Stimulated activated CD8-positive, alpha-beta memory T cell treated with anti-CD3 and anti-CD28 coated beads, Interleukin-4, amount 100 ng/mL, for 4 hours (primary cell): ENCODE results near the gene CD48.

Experiments
- DNase-seq, 2 donors: peaks; one replicate each; pipeline ENCODE4 v3.0.0-alpha.2; 2020; ENCODE audit warnings: low read depth in 2 of 2, low spot score in 1 of 2

CD48 gene

GRCh38 chr1:160680399-160680798, 31.2 kb downstream of the CD48 start:
- DNase-seq: no peak

- DNase-seq: no peak
Measured at GRCh38 chr1:160679893-160680292, 31.7 kb downstream of the CD48 start.

- no peak for DNase-seq
Measured at GRCh38 chr1:160676869-160677597, 34.6 kb downstream of the CD48 start.

- peak; percentile 40 to 57 for DNase-seq
Measured at GRCh38 chr1:160675641-160676410, 35.8 kb downstream of the CD48 start.

GRCh38 chr1:160674415-160674814, 37.2 kb downstream of the CD48 start:
- DNase-seq: no peak

GRCh38 chr1:160672789-160673695, 38.6 kb downstream of the CD48 start:
- no peak for DNase-seq

GRCh38 chr1:160671603-160672517, 39.8 kb downstream of the CD48 start:
- no peak for DNase-seq

- no peak for DNase-seq
Measured at GRCh38 chr1:160670701-160671100, 40.9 kb downstream of the CD48 start.

GRCh38 chr1:160669802-160670201, 41.8 kb downstream of the CD48 start:
- DNase-seq: no peak

GRCh38 chr1:160669276-160669675, 42.3 kb downstream of the CD48 start:
- no peak for DNase-seq

GRCh38 chr1:160667896-160668295, 43.7 kb downstream of the CD48 start:
- DNase-seq: no peak

GRCh38 chr1:160666079-160666442, 45.6 kb downstream of the CD48 start:
- DNase-seq: no peak

GRCh38 chr1:160665330-160666078, 46.1 kb downstream of the CD48 start:
- no peak for DNase-seq

GRCh38 chr1:160664573-160665051, 47.0 kb downstream of the CD48 start:
- no peak for DNase-seq

GRCh38 chr1:160662910-160663309, 48.7 kb downstream of the CD48 start:
- DNase-seq: no peak

- no peak for DNase-seq
Measured at GRCh38 chr1:160659566-160659965, 52.1 kb downstream of the CD48 start.

GRCh38 chr1:160658814-160659193, 52.8 kb downstream of the CD48 start:
- DNase-seq: no peak

GRCh38 chr1:160658162-160658813, 53.3 kb downstream of the CD48 start:
- DNase-seq: no peak

GRCh38 chr1:160657250-160657781, 54.3 kb downstream of the CD48 start:
- DNase-seq: no peak
